Natural killer cell treated with Interleukin-12 subunit alpha and Interleukin-12 subunit beta and Interleukin-15 and Interleukin-18, amount 100 ng/mL, for 72 hours (primary cell): ENCODE measurements around the gene PLEKHG1. TPM values are rescaled to one million over a fixed set of nuclear protein-coding genes. Genes with fewer than 3 reads are reported as not detected.

Experiments used
- ATAC-seq, 2 donors: fragments of 150-1000 bp; cut with Tn5 transposase in 1 of 2; sonication (Bioruptor Pico), chemical (Tn5 transposase) in 1 of 2; 2 replicates each; pipeline ENCODE4 v1.10.0; 2021
- DNase-seq: peaks from one replicate; pipeline ENCODE4 v3.0.0; 2022; ENCODE audit warnings: low spot score
- H3K27ac Mint-ChIP-seq, 2 donors: 1 replicate in 1 of 2; 2 replicates in 1 of 2; pipeline ENCODE4 v1.8.0; 2022; ENCODE audit warnings: mixed read lengths in 2 of 2, mild to moderate bottlenecking in 1 of 2, moderate library complexity in 1 of 2
- H3K27me3 Mint-ChIP-seq, 2 donors: 1 replicate in 1 of 2; 2 replicates in 1 of 2; pipeline ENCODE4 v1.8.0; 2022; ENCODE audit warnings: mixed read lengths in 2 of 2
- H3K36me3 Mint-ChIP-seq: one replicate; pipeline ENCODE4 v1.8.0; 2022; ENCODE audit warnings: mixed read lengths
- H3K4me1 Mint-ChIP-seq, 2 donors: 1 replicate in 1 of 2; 2 replicates in 1 of 2; pipeline ENCODE4 v1.8.0; 2022; ENCODE audit warnings: low read depth in 2 of 2, mixed read lengths in 2 of 2, mild to moderate bottlenecking in 1 of 2
- H3K4me3 Mint-ChIP-seq: one replicate; pipeline ENCODE4 v1.8.0; 2022; ENCODE audit warnings: mixed read lengths
- H3K9me3 Mint-ChIP-seq: 2 replicates; pipeline ENCODE4 v1.8.0; 2022; ENCODE audit warnings: mixed read lengths
- total RNA-seq, 2 donors: library from RNA; stranded (reverse); gene quantifications; one replicate each; pipeline ENCODE4 v1.2.3, GENCODE V29; 2022

PLEKHG1 gene
- total RNA-seq, 2 donors from 2014 or later = 0.29 to 3.3 TPM

- H3K4me1 Mint-ChIP-seq = peaks cover 12 to 15% of the 10 kb centered on the region in 2 donors
- DNase-seq (no peak), ATAC-seq (no peak)
- no peaks in the 10 kb centered on the region for H3K36me3 Mint-ChIP-seq
- peaks cover 46 to 54% of the 10 kb centered on the region in 2 donors for H3K27me3 Mint-ChIP-seq
- H3K4me3 Mint-ChIP-seq = peak overlapping the region; percentile 69
- H3K27ac Mint-ChIP-seq = no peak overlapping the region
- no peaks in the 10 kb centered on the region for H3K9me3 Mint-ChIP-seq
Observed at GRCh38 chr6:150598858-150599198, 857 bp upstream of the PLEKHG1 start.

DNA sequence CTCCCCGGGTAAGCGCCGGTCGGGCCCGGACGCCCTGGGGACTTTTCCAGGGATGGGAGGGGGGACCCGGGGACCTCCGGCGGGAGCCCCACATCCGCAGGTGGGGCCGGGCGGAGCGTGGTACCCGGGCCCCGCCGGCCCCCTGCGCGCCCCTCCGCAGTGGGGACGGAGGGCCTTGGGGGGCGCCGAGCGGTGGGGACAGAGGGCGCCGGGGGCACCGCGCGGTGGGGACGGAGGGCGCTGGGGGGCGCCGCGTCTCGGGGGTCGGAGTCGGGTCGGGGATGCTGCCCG lies 270 bp downstream of the PLEKHG1 start:
- H3K4me1 Mint-ChIP-seq = peaks cover 12 to 15% of the 10 kb centered on the region in 2 donors
- H3K4me3 Mint-ChIP-seq = no peak overlapping the region
- no peaks in the 10 kb centered on the region for H3K36me3 Mint-ChIP-seq
- H3K27me3 Mint-ChIP-seq = peaks cover 46 to 60% of the 10 kb centered on the region in 2 donors
- H3K9me3 Mint-ChIP-seq = no peaks in the 10 kb centered on the region
- H3K27ac Mint-ChIP-seq = no peak overlapping the region
- DNase-seq (no peak), ATAC-seq (no peak)

- Mint-ChIP-seq H3K4me1 (peaks cover 12 to 15% of the 10 kb centered on the region in 2 donors), H3K9me3 (no peaks in the 10 kb centered on the region), H3K27me3 (peaks cover 46 to 61% of the 10 kb centered on the region in 2 donors), H3K4me3 (peak overlapping the region; percentile 77), H3K27ac (no peak overlapping the region), H3K36me3 (no peaks in the 10 kb centered on the region)
- DNase-seq = no peak
- ATAC-seq = peak; percentile 46 to 59
Observed at GRCh38 chr6:150600301-150601017, 774 bp downstream of the PLEKHG1 start.

- ATAC-seq (no peak), DNase-seq (no peak)
- Mint-ChIP-seq H3K4me3 (no peak overlapping the region), H3K9me3 (no peaks in the 10 kb centered on the region), H3K27ac (no peak overlapping the region), H3K4me1 (peaks cover 12 to 15% of the 10 kb centered on the region in 2 donors), H3K36me3 (no peaks in the 10 kb centered on the region), H3K27me3 (peaks cover 49 to 56% of the 10 kb centered on the region in 2 donors)
Observed at GRCh38 chr6:150601439-150601838, 1.8 kb downstream of the PLEKHG1 start.

GRCh38 chr6:150603176-150603575 lies 3.5 kb downstream of the PLEKHG1 start:
- no peak overlapping the region for H3K4me3 Mint-ChIP-seq
- no peak for DNase-seq
- no peaks in the 10 kb centered on the region for H3K9me3 Mint-ChIP-seq
- no peak for ATAC-seq
- H3K4me1 Mint-ChIP-seq = peaks cover 12 to 15% of the 10 kb centered on the region in 2 donors
- no peaks in the 10 kb centered on the region for H3K36me3 Mint-ChIP-seq
- no peak overlapping the region for H3K27ac Mint-ChIP-seq
- peaks cover 50 to 51% of the 10 kb centered on the region in 2 donors for H3K27me3 Mint-ChIP-seq

DNA sequence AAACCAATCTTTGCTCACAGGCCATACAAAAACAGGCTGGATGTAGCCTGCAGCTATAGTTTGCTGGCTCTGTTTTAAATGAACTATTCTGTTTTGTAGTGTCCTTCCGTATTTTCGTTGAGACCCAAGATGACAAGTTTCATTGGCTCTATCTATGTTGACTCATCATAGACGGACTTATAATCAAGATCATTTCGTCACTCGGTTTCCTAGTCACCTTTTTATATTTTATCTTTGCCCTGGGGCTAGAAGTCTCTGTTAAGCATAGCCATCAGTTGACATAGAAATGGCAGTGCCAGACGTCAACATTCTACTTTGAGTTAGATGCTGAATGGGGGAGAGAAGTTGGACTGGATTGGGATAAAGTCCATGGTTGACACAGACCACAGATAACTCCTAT lies 4.8 kb downstream of the PLEKHG1 start:
- peaks cover 47 to 49% of the 10 kb centered on the region in 2 donors for H3K27me3 Mint-ChIP-seq
- DNase-seq = no peak
- H3K36me3 Mint-ChIP-seq = no peaks in the 10 kb centered on the region
- ATAC-seq = no peak
- no peak overlapping the region for H3K27ac Mint-ChIP-seq
- H3K9me3 Mint-ChIP-seq = no peaks in the 10 kb centered on the region
- H3K4me1 Mint-ChIP-seq = peaks cover 5 to 7% of the 10 kb centered on the region in 2 donors
- no peak overlapping the region for H3K4me3 Mint-ChIP-seq

DNA sequence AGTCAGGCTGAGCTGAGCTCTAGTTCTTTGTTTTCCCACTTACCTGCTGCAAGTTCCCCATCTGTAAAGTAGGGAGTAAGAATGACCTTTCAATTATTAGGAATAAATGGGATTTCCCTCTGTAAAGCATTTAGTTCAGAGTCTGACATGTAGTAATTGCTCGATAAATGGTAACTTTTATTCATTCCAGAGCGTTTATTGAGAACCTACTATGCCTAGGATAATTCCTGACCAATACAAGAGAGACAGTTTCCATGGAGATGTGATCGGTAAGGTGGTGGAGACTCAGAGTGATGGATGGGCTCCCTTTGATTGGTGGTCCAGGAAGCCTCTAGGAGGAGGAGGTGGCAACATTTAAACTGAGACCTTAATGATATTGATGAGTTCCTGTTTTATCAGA lies 5.6 kb downstream of the PLEKHG1 start:
- Mint-ChIP-seq H3K9me3 (no peaks in the 10 kb centered on the region), H3K27me3 (peaks cover 47 to 49% of the 10 kb centered on the region in 2 donors), H3K4me1 (peaks cover 5% of the 10 kb centered on the region in 2 donors), H3K27ac (no peak overlapping the region), H3K36me3 (no peaks in the 10 kb centered on the region), H3K4me3 (no peak overlapping the region)
- DNase-seq = no peak
- ATAC-seq = no peak

DNA sequence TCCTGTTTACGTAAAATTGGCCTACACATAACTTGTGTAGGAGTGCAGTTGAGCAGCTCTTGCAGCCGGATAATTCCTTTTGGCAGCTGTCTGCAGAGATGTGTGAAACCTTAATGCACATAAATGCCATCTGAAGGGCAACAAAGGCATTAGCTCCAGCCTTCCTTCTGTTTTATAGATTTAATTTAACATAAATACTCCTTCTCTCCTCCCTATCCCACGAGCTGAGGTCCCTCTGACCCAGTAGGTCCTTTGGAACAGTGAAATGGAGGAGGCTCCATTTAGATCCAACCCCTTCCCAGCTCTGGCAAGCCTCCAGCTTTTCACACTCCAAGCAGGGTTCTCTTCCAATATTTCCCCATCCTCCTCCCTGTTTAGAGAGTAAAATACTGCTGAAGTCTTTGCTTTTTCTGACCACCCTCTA lies 6.5 kb downstream of the PLEKHG1 start:
- no peaks in the 10 kb centered on the region for H3K36me3 Mint-ChIP-seq
- H3K27me3 Mint-ChIP-seq = peaks cover 41 to 43% of the 10 kb centered on the region in 2 donors
- H3K9me3 Mint-ChIP-seq = no peaks in the 10 kb centered on the region
- no peak overlapping the region for H3K27ac Mint-ChIP-seq
- DNase-seq (no peak), ATAC-seq (no peak)
- H3K4me3 Mint-ChIP-seq = no peak overlapping the region
- no peaks in the 10 kb centered on the region for H3K4me1 Mint-ChIP-seq

DNA sequence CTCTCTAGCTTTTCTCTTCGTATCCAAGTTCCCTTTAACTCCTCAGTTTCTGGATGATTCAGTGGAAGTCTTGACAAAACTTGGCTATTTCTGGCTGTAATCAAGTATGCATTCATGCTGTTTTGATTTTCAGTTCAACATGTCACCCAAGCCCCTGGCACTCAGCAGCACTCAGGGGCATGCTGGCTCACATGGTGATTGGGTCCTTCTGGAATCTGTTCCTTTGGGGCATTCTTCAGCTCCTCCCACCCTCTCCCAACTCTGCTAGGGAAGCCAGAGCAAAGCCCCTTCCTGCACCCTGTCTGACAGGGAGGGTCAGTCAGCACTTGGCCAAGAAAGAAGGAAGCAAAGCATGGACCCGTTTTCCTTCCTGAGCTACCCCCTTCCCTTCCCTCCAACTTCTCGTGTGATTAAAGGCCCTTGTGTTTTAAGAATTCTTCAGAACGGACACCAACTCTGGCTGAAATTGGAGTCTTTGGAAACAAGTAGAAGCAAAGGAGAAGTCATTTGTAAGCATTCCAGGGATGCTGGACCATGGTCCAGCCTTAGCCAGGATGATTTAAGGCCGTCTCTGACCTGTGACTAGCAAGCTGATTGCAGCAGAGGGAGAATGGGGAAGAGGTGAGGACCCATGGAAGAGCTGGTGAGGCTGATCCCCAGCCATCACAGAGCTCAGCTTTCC lies 7.1 kb downstream of the PLEKHG1 start:
- ATAC-seq = no peak
- Mint-ChIP-seq H3K4me1 (no peaks in the 10 kb centered on the region), H3K27ac (no peak overlapping the region), H3K27me3 (peaks cover 37 to 39% of the 10 kb centered on the region in 2 donors), H3K36me3 (no peaks in the 10 kb centered on the region), H3K4me3 (no peak overlapping the region), H3K9me3 (no peaks in the 10 kb centered on the region)
- DNase-seq = no peak

DNA sequence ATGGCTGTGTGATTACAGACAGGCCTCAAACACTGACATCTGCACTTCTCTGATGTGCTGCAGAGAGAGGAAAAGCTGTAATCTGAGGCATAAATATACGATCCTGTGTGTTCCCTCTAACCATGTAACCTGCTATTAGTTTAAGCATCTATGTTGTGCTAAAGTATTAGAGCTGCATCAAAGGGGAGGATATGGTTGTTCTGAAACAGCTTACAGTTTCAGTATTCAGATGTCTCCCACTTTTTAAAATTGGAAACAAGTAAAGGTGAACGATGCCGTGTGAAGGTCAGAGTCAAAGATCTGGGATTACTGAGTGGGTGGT lies 7.6 kb downstream of the PLEKHG1 start:
- Mint-ChIP-seq H3K27me3 (peaks cover 32 to 34% of the 10 kb centered on the region in 2 donors), H3K9me3 (no peaks in the 10 kb centered on the region), H3K36me3 (no peaks in the 10 kb centered on the region), H3K4me1 (no peaks in the 10 kb centered on the region), H3K27ac (no peak overlapping the region), H3K4me3 (no peak overlapping the region)
- no peak for DNase-seq
- ATAC-seq = no peak

GRCh38 chr6:150610584-150610983 lies 10.9 kb downstream of the PLEKHG1 start:
- no peaks in the 10 kb centered on the region for H3K9me3 Mint-ChIP-seq
- DNase-seq (no peak), ATAC-seq (no peak)
- no peaks in the 10 kb centered on the region for H3K4me1 Mint-ChIP-seq
- H3K27ac Mint-ChIP-seq = no peak overlapping the region
- peaks cover 23 to 43% of the 10 kb centered on the region in 2 donors for H3K27me3 Mint-ChIP-seq
- H3K4me3 Mint-ChIP-seq = no peak overlapping the region
- no peaks in the 10 kb centered on the region for H3K36me3 Mint-ChIP-seq

DNA sequence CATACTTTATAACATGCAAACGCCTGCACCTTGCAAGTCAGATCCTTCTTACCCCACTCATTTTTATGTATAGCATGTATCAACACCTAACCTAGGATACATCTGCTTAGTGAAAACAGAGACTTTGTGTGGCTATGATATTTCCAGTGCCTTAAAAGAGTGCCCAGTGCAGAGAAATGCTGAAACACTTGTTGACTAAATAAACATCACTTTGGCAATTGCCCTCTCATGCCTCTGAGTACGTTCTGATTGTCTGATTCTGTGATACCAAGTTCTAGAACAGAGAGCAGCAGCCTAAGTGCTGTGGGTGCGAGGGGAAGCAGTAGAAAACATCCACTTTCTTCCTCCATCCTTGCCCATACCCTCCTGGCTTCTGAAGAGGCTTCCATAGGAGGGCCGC lies 13.6 kb downstream of the PLEKHG1 start:
- Mint-ChIP-seq H3K36me3 (no peaks in the 10 kb centered on the region), H3K4me3 (no peak overlapping the region), H3K4me1 (no peaks in the 10 kb centered on the region), H3K27me3 (peaks cover 22 to 27% of the 10 kb centered on the region in 2 donors), H3K27ac (no peak overlapping the region), H3K9me3 (no peaks in the 10 kb centered on the region)
- ATAC-seq (no peak), DNase-seq (no peak)

GRCh38 chr6:150615967-150616366 lies 16.3 kb downstream of the PLEKHG1 start:
- no peaks in the 10 kb centered on the region for H3K9me3 Mint-ChIP-seq
- peaks cover 14 to 23% of the 10 kb centered on the region in 2 donors for H3K27me3 Mint-ChIP-seq
- DNase-seq = no peak
- no peak overlapping the region for H3K27ac Mint-ChIP-seq
- no peaks in the 10 kb centered on the region for H3K4me1 Mint-ChIP-seq
- ATAC-seq = no peak
- H3K4me3 Mint-ChIP-seq = no peak overlapping the region
- H3K36me3 Mint-ChIP-seq = no peaks in the 10 kb centered on the region

DNA sequence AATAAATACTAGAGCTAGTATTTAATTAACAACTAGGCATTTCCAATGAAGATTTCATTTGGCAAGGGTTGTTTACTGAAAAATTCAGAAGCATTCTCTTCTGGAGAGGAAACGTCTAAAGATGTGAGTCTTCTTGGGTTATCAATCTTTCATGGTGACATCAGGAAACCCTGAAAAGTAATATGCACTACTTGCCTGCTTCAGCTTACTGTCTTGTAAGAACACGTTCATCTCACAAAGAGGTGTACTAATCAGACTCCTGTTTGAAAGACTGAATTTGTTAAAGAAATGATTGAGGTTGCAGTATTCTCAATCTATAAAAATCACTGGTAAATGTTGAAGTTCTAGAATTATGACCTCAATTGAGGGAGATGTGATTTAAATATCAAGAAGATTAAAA lies 16.9 kb downstream of the PLEKHG1 start:
- ATAC-seq = no peak
- DNase-seq = no peak
- Mint-ChIP-seq H3K36me3 (no peaks in the 10 kb centered on the region), H3K27me3 (peaks cover 14 to 23% of the 10 kb centered on the region in 2 donors), H3K4me1 (no peaks in the 10 kb centered on the region), H3K4me3 (no peak overlapping the region), H3K27ac (no peak overlapping the region), H3K9me3 (no peaks in the 10 kb centered on the region)

DNA sequence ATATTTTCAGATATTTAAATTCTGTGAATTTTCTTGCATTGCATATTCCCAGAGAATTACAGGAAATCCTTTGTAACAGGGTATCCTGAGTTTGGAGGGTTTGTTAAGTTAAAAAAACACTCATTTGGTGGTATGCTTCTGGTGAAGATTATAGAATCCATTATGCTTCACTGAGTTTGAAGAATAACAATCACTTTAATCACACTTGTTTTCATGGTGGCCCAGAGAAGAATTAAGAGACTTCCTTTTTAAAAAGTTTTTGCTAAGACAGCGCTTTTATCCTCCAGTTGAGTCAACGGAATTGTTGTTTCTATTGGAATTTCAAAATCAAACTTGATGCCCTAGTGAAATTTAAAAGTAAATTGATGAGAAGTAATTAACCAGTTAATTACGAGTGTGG lies 17.4 kb downstream of the PLEKHG1 start:
- no peak for DNase-seq
- no peak for ATAC-seq
- H3K27me3 Mint-ChIP-seq = peaks cover 19 to 27% of the 10 kb centered on the region in 2 donors
- H3K36me3 Mint-ChIP-seq = no peaks in the 10 kb centered on the region
- no peak overlapping the region for H3K4me3 Mint-ChIP-seq
- H3K4me1 Mint-ChIP-seq = no peaks in the 10 kb centered on the region
- no peaks in the 10 kb centered on the region for H3K9me3 Mint-ChIP-seq
- H3K27ac Mint-ChIP-seq = no peak overlapping the region
